Glutamatergic neuron (in vitro differentiated cells): ENCODE data around the gene ADGRB3. TPM values are rescaled to one million over a fixed set of nuclear protein-coding genes. Genes with fewer than 3 reads are reported as not detected.

Experiments used
- DNase-seq: peaks from one replicate; pipeline ENCODE4 v3.0.0; 2022
- H3K27ac Mint-ChIP-seq: one replicate; pipeline ENCODE4 v1.8.0; 2020; ENCODE audit warnings: mild to moderate bottlenecking, mixed read lengths, inconsistent platforms; ENCODE audit not compliant: unreplicated experiment
- H3K27me3 Mint-ChIP-seq: one replicate; pipeline ENCODE4 v1.8.0; 2020; ENCODE audit warnings: mild to moderate bottlenecking, moderate library complexity, mixed read lengths, inconsistent platforms; ENCODE audit not compliant: unreplicated experiment
- H3K36me3 Mint-ChIP-seq: one replicate; pipeline ENCODE4 v1.8.0; 2020; ENCODE audit warnings: mild to moderate bottlenecking, mixed read lengths, inconsistent platforms; ENCODE audit not compliant: unreplicated experiment
- H3K4me1 Mint-ChIP-seq: one replicate; pipeline ENCODE4 v1.8.0; 2020; ENCODE audit warnings: mild to moderate bottlenecking, low read depth, mixed read lengths, inconsistent platforms; ENCODE audit not compliant: unreplicated experiment
- H3K4me3 Mint-ChIP-seq: one replicate; pipeline ENCODE4 v1.8.0; 2020; ENCODE audit warnings: mild to moderate bottlenecking, mixed read lengths, inconsistent platforms; ENCODE audit not compliant: unreplicated experiment
- H3K9me3 Mint-ChIP-seq: one replicate; pipeline ENCODE4 v1.8.0; 2020; ENCODE audit warnings: mild to moderate bottlenecking, moderate library complexity, mixed read lengths, inconsistent platforms; ENCODE audit not compliant: unreplicated experiment
- CTCF ChIP-seq: fragments of 200-600 bp; sonication (generic); IDR thresholded peaks from one replicate; pipeline ENCODE4 v1.5.0; 2021; ENCODE audit not compliant: partially characterized antibody, unreplicated experiment
- total RNA-seq: library from RNA; stranded (reverse); fragmentation: NEBNext Ultra II Directional; extraction: Animal tissue kit (Norgen Biotek cat#: 25700); gene quantifications from one replicate; pipeline ENCODE4 v1.2.1, GENCODE V29; 2021; ENCODE audit not compliant: unreplicated experiment

Gene ADGRB3
- total RNA-seq, 1 donor from 2014 or later, result 7.3 TPM

- Mint-ChIP-seq H3K4me1 (peaks cover 34% of the 10 kb centered on the region), H3K27me3 (peaks cover 14% of the 10 kb centered on the region), H3K9me3 (peaks cover 12% of the 10 kb centered on the region), H3K27ac (peak overlapping the region; percentile 84), H3K36me3 (no peaks in the 10 kb centered on the region), H3K4me3 (peak overlapping the region; percentile 92)
- DNase-seq, result no peak
- no peak for TF ChIP-seq CTCF
Observed at GRCh38 chr6:68635412-68635705, 277 bp downstream of the ADGRB3 start.

- peak overlapping the region; percentile 84 for H3K27ac Mint-ChIP-seq
- peaks cover 14% of the 10 kb centered on the region for H3K27me3 Mint-ChIP-seq
- peak; percentile 35 for DNase-seq
- no peak for TF ChIP-seq CTCF
- no peaks in the 10 kb centered on the region for H3K36me3 Mint-ChIP-seq
- H3K9me3 Mint-ChIP-seq, result peaks cover 12% of the 10 kb centered on the region
- H3K4me1 Mint-ChIP-seq, result peaks cover 38% of the 10 kb centered on the region
- peak overlapping the region; percentile 92 for H3K4me3 Mint-ChIP-seq
Observed at GRCh38 chr6:68635706-68636513, 828 bp downstream of the ADGRB3 start.

- no peaks in the 10 kb centered on the region for H3K36me3 Mint-ChIP-seq
- peaks cover 14% of the 10 kb centered on the region for H3K27me3 Mint-ChIP-seq
Observed at GRCh38 chr6:68636666-68637065, 1.6 kb downstream of the ADGRB3 start.

GRCh38 chr6:68637071-68637470, 2.0 kb downstream of the ADGRB3 start:
- no peak for TF ChIP-seq CTCF
- peak overlapping the region; percentile 92 for H3K4me3 Mint-ChIP-seq
- no peak overlapping the region for H3K27ac Mint-ChIP-seq
- peaks cover 14% of the 10 kb centered on the region for H3K27me3 Mint-ChIP-seq
- no peaks in the 10 kb centered on the region for H3K36me3 Mint-ChIP-seq
- no peak for DNase-seq
- peaks cover 41% of the 10 kb centered on the region for H3K4me1 Mint-ChIP-seq
- peaks cover 12% of the 10 kb centered on the region for H3K9me3 Mint-ChIP-seq

More at GRCh38 chr6:68636666-68637065, 1.6 kb downstream of the ADGRB3 start:
- peak overlapping the region; percentile 92 for H3K4me3 Mint-ChIP-seq
- DNase-seq, result no peak
- no peak for TF ChIP-seq CTCF
- H3K27ac Mint-ChIP-seq, result no peak overlapping the region
- peaks cover 12% of the 10 kb centered on the region for H3K9me3 Mint-ChIP-seq
- H3K4me1 Mint-ChIP-seq, result peaks cover 41% of the 10 kb centered on the region

- peaks cover 12% of the 10 kb centered on the region for H3K9me3 Mint-ChIP-seq
- H3K27me3 Mint-ChIP-seq, result peaks cover 14% of the 10 kb centered on the region
- no peaks in the 10 kb centered on the region for H3K36me3 Mint-ChIP-seq
- no peak overlapping the region for H3K27ac Mint-ChIP-seq
- H3K4me3 Mint-ChIP-seq, result peak overlapping the region; percentile 0
- DNase-seq, result no peak
- H3K4me1 Mint-ChIP-seq, result peaks cover 39% of the 10 kb centered on the region
- TF ChIP-seq CTCF, result no peak
Observed at GRCh38 chr6:68637782-68638181, 2.7 kb downstream of the ADGRB3 start.
